ENCODE data around the gene DNM3.

GRCh38 chr1:171896936-171897703, 55.8 kb downstream of the DNM3 start:
- TF ChIP-seq CTCF (IDR thresholded peaks at IDR 0.05): no peak
- no peak for TF ChIP-seq POLR2A (IDR thresholded peaks at IDR 0.05)
